KG1 (cell line): Measurements from ENCODE around the gene ARHGAP42.

ENCODE experiments used
- DNase-seq: peaks from one replicate; lab custom pipeline; 2025; lab: John Stamatoyannopoulos, UW

The ARHGAP42 gene

DNA sequence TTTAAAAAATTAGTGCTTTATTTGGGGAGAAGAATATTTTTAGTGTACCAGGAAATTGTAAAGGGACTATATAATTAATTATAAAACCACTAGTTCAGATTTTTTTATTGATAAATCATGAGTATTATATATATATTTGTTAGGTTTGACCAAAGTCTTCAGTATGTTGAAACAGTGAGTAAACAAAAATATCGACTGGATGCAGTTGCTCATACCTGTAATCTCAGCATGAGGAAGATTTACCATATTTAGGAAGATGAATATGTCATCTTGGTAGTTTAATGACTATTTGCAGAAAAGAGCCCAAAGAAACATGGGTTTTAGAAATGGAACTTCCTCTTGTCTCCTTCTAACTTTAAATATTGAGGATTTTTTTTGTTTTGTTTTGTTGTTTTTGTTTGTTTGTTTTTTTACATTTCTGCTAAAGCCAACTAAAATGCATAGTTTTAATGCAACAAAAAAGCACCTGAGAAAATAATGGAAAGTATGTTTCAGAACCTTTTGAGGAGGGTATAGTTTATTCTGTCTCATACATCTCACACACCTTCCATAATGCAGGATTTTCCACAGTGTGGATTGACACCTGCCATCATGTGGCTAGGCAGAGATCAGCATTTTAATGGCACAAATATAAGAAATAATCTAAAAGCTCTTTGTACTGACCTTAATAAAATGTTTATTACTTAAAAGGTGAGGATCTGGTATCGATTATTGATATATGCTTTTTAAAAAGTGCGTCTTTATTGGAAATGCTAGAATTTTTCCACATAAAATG is 114.3 kb downstream of the ARHGAP42 start:
- no peak for DNase-seq

DNA sequence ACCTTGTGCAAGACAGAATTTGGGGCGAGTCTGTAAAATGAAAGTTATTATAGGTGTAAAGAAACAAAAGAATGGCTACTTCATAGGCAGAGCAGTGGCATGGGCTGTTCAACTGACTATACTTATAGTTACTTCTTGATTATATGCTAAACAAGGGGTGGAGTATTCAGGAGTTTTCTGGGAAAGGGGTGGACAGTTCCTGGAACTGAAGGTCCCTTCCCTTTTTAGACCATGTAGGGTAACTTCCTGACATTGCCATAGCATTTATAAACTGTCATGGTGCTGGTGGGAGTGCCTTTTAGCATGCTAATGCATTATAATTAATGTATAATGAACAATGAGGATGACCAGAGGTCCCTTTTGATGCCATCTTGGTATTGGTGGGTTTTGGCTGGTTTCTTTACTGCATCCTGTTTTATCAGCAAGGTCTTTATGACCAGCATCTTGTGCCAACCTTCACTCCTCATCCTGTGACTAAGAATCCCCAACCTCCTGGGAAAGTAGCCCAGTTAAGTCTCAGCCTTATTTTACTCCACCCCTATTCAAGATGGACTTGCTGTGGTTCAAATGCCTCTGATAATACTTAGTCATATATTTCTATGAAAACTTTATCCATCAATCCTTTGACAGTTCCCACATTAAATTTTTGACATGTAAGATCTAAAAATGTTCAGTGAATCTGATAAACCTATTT is 118.6 kb downstream of the ARHGAP42 start:
- DNase-seq = no peak

DNA sequence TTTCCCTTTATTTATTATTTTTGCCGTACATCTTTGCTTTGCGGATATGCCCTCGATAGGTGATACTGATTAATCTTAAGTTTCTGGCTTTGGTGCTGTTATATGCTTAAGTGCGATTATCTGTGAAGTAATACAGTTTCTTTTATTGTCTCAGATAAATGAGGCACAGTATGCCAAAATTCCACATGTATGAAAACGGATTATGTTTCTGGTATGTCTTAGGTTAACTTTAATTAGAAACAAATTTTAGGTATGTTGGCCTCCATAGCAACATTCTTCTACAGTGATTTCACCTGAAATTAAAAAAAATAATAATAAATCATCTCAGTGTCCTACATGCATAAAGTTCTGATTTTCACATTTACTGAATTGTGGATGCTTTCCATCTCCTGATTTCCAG is 119.2 kb downstream of the ARHGAP42 start:
- no peak for DNase-seq

DNA sequence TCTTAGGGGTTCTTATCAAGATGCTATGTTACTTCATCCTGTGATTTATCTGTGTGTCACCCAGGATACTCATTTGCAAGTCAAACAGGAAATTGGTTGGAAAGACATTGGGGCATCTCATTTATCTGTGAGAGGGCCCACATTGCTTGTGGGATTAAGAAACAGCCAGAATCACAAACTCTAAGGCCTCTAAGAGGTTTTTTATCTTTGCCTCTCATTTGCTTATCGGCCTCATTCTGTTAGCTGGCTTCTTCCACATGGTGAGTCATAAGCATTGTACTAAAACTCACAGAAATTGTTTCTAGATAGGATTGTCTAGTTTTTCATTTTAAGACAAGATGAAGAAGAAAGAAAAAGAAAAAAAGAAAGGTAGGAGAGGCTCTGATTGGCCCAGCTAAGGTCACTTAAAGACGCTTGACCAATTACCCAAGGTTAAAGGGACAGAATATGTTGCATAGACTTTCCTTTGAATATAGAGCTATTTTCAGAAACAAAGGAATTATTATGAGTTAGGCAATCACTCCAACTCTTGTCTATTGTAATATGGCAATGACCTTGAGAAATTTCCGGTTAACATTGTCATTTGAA is 121.9 kb downstream of the ARHGAP42 start:
- no peak for DNase-seq

DNA sequence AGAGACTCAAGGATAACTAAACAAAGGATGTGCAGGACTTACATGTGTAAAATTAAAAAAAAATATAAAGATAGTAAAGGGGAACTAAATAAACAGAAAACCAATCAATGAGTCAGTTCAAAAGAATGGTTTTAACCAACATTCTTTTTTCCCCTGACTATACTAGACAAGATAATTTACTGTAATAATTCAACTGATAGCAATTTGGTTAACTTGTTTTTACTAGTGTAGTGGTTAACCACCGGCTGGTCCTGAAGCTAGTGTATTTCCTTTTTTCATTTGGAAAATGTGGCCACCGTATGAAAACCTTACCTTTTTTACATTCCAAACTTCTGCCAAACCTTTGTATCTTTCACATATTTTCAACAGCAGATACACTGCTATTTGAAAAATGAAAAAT is 123.1 kb downstream of the ARHGAP42 start:
- DNase-seq = no peak

DNA sequence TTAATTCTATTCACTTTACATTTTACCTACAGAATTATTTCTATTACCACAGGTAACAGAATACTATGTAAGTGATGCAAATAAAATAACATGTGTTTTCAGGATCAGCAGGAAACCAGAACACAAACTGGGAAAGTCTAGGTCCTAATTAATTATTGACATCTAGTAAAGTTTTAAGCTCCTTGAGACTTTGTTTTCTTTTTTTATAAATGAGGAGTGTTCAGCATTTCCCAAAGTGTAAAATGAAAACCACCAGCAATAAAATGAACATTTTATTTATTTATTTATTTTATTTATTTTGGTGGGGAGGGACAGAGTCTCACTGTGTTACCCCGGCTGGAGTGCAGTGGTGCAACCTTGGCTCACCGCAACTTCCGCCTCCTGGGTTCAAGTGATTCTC is 123.6 kb downstream of the ARHGAP42 start:
- DNase-seq = no peak

DNA sequence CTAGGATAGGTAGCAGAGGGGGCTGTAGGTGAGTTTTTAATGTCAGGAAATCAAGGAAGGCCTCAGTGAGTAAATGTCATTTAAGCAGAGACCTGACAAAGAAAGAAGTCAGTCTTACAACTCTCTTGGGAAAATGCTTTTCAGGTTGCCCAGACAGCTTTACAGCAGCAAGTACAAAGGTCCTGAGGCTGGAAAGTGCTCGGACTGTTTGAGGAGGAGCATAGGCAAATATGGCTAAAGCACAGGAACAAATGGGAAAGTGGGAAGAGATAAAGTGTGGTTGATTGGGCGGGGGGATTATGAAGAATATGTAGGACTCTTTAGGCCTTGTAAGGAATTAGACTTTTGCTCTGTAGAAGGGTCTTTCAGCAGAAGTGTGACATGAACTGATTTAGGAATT is 125.4 kb downstream of the ARHGAP42 start:
- no peak for DNase-seq

DNA sequence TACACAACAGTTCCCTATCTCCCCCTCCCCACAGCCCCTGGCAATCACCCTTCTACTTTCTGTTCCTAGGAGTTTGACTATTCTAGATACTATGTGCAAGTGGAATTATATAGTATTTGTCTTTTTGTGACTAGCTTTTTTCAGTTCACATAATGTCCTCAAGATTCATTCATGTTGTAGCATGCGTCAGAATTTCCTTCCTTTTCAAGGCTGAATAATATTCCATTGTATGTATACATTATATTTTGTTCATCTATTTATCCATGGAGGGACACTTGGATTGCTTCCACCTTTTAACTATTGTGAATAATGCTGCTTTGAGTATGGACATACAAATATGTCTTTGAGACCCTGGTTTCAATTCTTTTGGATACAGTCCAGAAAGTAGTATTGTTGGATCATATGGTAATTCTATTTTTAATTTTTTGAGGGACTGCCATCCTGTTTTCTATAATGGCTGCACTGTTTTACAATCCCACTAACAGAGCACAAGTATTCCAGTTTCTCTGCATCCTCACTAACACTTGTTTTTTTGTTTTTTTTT is 128.8 kb downstream of the ARHGAP42 start:
- no peak for DNase-seq

DNA sequence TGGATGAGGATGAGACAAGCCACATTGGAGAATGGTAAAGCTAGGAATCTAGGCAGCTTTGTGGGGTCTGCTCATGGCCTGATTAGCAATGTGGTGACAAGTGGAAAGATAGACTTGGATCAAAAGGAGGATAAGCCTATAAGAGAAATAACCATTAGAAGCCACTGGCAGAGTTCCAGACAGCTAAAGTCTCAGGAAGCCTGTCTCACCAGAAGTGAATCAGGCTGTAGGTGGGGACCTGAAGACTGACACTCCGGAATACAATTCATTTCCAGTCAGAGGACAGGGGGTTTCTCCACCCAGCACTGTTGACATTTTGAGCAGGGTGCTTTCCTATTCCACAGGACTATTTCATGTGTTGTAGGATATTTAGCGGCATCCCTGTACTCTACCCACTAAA is 129.7 kb downstream of the ARHGAP42 start:
- no peak for DNase-seq

DNA sequence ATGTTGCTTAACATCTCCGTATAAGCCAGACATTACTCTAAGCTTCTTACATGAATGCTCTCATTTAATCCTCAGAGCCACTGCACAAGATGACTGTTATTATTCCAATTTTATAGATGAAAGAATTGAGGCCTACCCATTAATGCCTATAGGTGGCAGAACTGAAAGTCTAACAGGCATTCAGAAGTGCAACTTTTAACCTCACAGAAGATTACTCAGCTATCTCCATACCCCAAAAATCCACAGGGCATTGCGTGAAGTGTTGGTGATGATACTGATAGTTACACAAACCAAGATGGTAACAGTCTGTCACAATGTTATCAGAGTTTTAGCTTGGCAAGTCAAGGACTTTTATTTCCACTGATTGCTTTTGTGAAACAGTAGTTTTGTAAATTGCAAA is 130.5 kb downstream of the ARHGAP42 start:
- no peak for DNase-seq

DNA sequence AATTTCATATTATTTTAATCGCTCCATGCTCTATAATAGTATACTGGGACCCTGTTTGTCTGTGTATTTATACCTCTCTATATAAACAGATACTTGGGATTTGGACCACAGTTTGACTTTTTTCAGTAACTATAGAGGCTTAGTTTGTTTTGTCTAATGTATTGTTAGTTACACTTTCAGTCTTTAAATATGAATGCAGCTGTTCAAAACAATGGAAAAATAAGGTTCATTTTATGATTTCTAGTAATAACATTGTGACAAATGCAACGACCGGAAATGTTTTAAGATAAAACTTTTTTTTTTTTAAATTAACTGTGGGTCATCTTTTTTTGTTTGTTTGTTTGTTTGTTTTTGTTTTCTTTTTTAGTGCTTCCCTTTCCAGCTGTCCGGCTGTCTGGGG is 133.5 kb downstream of the ARHGAP42 start:
- DNase-seq = no peak

DNA sequence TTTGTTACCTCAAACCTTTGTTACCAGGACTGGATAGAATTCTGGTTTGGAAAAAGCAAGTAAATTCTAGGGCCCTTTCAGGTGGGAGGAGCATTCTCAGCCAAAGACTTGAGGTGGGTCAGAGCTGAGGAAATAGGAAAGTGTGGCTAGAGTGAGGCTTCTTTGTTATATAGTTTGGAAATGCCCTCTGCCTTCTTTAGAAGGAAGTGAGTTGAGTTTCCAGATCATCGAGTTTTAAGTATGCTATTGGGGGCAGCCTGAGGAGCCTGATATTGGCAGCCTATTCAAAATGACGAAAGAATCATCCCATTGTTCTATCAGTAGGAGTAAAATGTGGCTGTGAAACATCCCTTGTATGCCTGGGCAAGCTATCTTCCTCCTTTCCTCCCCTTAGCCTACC is 134.1 kb downstream of the ARHGAP42 start:
- no peak for DNase-seq

DNA sequence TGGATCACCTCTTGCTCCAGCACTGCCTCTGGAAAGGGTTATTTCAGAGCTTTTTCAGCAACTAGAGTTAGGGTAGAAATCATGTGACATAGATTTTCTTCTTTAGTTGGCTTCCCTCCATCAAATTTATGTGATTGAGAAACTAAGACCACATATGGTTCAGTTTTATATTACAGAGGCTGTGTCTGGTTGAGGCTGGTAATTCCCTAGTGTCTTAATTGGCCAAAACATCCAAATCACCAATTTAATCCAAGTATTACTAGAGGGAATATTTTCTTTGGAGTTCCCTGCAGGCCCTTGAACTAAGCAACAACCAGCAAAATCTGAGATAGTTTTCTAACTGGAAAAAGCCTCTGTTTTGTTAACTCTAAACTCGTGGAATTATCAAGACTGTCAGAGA is 136.3 kb downstream of the ARHGAP42 start:
- DNase-seq = no peak

DNA sequence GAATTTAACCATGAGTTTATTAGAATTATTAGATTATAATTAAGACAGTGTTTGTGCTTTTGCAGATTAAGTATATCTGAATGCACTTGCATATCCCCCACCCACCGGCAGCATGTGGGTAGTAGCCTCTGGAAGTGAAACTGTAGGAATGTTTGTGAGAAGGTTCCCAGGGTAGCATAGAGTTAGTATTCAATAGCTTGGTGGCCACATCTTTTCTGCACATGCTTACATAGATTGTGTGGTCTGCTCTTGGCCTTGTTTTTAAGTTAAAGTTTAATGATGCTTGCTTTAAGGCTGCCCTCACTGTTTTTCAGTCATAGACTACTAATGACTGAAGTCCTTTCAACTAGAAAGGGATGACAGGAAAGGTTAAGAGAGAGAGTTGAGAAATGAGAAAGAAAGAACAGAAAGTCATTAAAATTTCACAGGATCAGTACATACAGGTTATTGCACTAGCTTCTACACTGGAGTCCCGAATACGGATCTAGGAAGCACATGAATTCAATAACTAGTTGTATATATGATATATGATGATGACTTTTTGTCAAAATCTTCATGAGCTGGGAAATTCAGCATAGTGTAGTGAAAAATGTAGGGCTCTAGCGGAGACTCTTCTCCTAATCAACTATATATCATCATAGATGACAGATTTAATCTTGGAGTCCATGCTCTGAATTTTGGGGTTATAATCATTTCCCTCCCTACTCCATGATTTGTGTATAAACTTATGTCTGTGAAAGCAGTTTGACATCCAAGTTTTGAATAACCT is 137.1 kb downstream of the ARHGAP42 start:
- DNase-seq = no peak

DNA sequence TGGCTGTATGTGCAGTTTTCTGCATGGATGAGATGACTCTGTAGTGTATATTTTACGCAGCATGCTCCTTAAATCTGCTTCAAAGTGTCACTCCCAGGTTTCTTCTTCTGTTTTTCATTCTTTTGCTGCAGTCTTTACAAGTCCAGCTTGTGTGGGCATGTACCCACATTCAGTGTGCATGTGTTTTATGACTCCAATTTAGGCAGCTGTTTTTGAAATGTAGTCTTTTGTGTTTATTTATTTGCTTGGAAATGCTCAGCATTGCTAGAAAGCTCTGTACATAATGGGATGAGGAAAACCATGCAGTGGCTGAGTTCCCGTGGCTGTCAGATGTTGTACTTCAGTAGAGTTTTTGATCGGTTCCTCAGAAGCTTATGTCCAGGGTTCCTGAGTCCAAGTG is 138.5 kb downstream of the ARHGAP42 start:
- DNase-seq = no peak

DNA sequence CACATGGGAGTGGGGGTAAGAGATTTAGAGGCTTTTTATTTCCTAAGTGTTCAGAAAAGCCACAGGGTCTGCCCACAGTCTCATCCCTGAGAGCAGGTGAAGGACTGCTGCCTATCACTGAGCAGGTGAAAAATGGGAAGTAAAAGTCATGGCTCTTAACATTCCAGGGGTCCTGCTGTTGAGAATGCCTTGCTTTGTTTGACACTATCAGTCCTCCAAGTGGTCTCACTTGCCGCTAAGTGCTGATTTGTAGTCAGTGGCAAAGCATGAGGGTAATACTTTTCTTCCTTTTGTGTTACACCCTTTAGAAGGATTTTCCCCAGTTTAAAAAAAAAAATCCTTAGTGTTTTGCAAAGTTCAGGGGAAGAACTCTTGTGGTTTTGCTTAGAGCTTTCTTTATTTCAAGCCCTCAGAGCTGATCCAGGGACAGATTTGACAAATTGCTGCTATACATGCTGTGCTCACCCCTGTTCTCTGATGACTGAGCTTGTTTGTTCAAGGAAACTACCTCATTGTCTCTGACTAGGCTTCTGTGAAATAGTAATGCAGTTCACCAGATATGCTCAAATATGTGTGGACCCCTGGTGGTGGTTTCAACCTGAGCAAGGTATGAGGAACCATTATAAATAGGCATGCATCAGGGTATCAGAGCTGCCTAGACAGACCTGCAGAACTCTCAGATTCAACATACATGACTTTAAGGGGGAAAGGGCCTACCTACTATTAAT is 141.0 kb downstream of the ARHGAP42 start:
- peak; percentile 4 for DNase-seq

DNA sequence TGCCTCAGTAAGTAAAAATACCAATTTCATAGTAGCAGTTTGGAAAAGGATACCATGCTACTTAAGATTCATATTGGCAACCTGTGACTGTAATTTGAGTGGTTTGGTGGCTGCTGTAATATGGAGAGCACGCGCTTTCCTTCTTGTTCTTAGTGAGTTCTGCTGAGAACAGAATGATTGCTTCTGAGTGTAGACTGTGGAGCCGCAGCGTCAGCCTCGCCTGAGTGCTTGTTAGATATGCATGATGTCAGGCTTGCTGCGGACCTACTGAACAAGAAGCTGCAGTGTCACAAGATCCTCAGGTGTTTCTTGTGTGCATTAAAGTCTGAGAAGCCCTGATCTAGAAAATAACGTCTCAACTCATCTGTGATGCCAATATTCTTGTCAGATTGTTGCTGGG is 143.2 kb downstream of the ARHGAP42 start:
- no peak for DNase-seq

DNA sequence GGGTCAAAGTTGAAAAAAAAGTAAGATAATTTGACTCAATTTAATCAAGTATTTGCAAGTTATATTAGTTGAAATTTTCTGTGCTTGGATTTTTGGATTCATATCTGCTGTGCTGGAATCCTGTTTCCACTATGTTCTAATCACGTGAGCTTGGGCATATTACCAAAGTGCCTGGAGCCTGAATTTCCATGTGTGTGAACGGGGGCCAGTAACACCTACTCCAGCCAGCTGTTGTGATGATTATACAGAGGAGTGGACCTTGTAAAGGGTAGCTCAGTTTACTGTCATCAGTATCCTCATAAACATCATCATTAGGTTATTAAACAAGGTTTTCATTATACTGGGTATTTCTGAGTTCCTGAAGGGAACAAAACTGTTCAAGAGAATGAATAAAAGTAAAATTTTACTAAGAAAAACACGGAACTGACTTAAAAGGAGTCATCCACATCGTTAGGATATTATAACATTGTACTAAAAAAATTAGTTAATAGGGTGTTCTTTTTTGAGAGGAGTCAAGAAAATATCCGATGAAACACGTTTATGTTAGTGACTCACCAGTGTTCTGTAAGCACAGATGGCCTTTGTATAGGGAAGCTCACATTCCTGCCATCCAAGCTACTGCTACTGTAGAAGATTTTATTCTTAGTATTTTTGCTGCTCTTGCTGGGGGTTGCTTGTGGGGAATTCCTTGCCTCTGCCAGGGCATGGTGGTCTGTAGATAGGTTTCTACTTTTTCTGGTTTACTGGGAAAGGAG is 144.1 kb downstream of the ARHGAP42 start:
- no peak for DNase-seq

DNA sequence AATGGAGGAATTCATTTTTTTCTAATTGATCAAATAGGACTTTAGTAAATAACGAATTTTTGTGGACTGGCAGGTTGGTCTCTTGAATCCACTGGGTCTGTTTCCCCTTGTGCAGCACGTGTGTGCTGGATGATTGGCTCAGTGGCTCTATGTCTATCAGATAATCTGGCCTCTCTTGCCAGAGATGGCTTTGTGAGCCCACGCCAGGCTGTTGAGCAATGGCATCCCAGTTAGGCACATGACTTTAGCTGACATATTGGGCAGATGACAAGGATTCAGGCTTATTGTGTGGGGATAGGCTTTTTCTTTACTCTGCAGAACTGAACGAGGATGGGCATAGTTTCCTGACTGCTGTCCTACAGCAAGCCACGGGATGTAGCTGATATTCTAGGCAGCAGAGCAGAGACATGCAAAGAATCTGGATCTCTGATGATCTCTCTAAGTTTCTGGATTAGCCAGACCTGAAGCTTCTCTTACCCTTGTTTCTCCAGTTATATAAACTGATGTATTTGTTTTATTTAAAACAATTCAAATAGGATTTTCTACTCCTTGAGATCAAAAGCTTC is 144.9 kb downstream of the ARHGAP42 start:
- DNase-seq = no peak

DNA sequence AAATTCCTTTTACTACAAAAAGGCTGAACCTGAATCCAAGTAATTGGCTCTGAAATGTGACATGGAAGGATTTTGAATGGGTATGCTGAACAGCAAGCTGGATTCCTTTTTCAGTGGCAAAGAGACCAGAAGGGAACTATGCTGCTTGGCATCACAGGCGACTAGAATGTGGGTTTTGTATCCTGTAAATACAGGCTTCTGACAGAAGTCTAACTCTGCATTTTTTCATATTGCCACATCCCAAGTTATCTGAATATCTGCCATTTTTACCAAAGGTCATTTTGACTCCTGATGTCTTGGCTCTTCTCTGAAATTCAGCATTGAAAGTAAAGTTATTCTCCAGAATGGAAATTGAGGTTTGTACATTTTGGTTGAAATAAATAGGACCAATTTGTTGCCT is 145.7 kb downstream of the ARHGAP42 start:
- DNase-seq = no peak

DNA sequence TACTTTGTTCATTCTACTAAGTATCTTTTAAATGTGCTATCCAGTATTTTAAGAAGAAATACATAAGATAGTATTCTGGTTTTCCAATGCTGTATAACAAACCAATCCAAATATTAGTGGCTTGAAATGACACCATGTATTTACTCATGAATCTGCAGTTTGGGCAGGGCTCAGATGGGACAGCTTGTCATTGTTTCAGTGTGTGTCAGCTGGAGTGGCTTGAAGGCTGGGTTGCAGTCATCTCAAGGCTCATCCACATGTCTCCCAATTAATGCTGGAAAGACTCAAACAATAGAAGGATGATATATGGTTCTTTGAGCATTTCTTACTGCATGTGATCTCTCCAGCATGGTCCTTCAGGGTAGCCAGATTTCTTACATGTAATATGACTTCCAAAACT is 146.2 kb downstream of the ARHGAP42 start:
- DNase-seq = no peak
